Astrocyte (in vitro differentiated cells and primary cell): ENCODE results near the gene PHETA2. TPM values are rescaled to one million over a fixed set of nuclear protein-coding genes. Genes with fewer than 3 reads are reported as not detected.

Source experiments
- DNase-seq: peaks from one replicate; pipeline ENCODE4 v3.0.0-alpha.2; 2010; ENCODE audit warnings: low read depth
- FAIRE-seq: peaks from 2 replicates; lab custom pipeline; 2011; peaks lifted over from hg19 to GRCh38; lab: Jason Lieb, UNC
- H2AFZ ChIP-seq: 2 replicates; pipeline ENCODE4 v1.6.0; 2012; ENCODE audit warnings: low read depth, low read length, inconsistent platforms
- H3K27ac ChIP-seq: 2 replicates; pipeline ENCODE4 v1.5.1; 2011; ENCODE audit warnings: low read depth, low read length, inconsistent platforms
- H3K27me3 ChIP-seq: 2 replicates; pipeline ENCODE4 v1.6.0; 2011; ENCODE audit warnings: low read length, inconsistent platforms; ENCODE audit not compliant: insufficient read depth
- H3K36me3 ChIP-seq: 2 replicates; pipeline ENCODE4 v1.5.1; 2011; ENCODE audit warnings: low read length, inconsistent platforms; ENCODE audit not compliant: insufficient read depth
- H3K4me1 ChIP-seq: 2 replicates; pipeline ENCODE4 v1.5.1; 2011; ENCODE audit warnings: low read length, inconsistent platforms; ENCODE audit not compliant: insufficient read depth
- H3K4me2 ChIP-seq: 2 replicates; pipeline ENCODE4 v1.6.0; 2012; ENCODE audit warnings: low read length, inconsistent platforms
- H3K4me3 ChIP-seq: 2 replicates; pipeline ENCODE4 v1.5.1; 2011; ENCODE audit warnings: low read depth, mild to moderate bottlenecking, low read length, inconsistent platforms; ENCODE audit not compliant: insufficient read depth
- H3K79me2 ChIP-seq: 2 replicates; pipeline ENCODE4 v1.6.0; 2012; ENCODE audit warnings: mild to moderate bottlenecking, low read length, inconsistent platforms; ENCODE audit not compliant: insufficient read depth
- H3K9ac ChIP-seq: 2 replicates; pipeline ENCODE4 v1.6.0; 2012; ENCODE audit warnings: mild to moderate bottlenecking, low read length, inconsistent platforms
- H3K9me3 ChIP-seq: 2 replicates; pipeline ENCODE4 v1.5.1; 2012; ENCODE audit warnings: low read depth, mild to moderate bottlenecking, low read length, inconsistent platforms; ENCODE audit not compliant: insufficient read depth
- H4K20me1 ChIP-seq: 2 replicates; pipeline ENCODE4 v1.6.0; 2012; ENCODE audit warnings: low read length, inconsistent platforms; ENCODE audit not compliant: insufficient read depth
- H3K27ac Mint-ChIP-seq: one replicate; pipeline ENCODE4 v1.8.0; 2021; ENCODE audit warnings: mild to moderate bottlenecking, mixed read lengths; ENCODE audit not compliant: unreplicated experiment
- H3K27me3 Mint-ChIP-seq: one replicate; pipeline ENCODE4 v1.8.0; 2021; ENCODE audit warnings: low read depth, mixed read lengths; ENCODE audit not compliant: unreplicated experiment
- H3K36me3 Mint-ChIP-seq: one replicate; pipeline ENCODE4 v1.8.0; 2021; ENCODE audit warnings: low read depth, mixed read lengths; ENCODE audit not compliant: unreplicated experiment
- H3K4me1 Mint-ChIP-seq: one replicate; pipeline ENCODE4 v1.8.0; 2021; ENCODE audit warnings: low read depth, mixed read lengths; ENCODE audit not compliant: unreplicated experiment
- H3K4me3 Mint-ChIP-seq: one replicate; pipeline ENCODE4 v1.8.0; 2021; ENCODE audit warnings: mild to moderate bottlenecking, moderate library complexity, mixed read lengths; ENCODE audit not compliant: unreplicated experiment
- H3K9me3 Mint-ChIP-seq: one replicate; pipeline ENCODE4 v1.8.0; 2021; ENCODE audit warnings: mild to moderate bottlenecking, mixed read lengths; ENCODE audit not compliant: unreplicated experiment
- EZH2 ChIP-seq: IDR thresholded peaks from 2 replicates; pipeline ENCODE4 v1.6.1; 2012; ENCODE audit warnings: mild to moderate bottlenecking, low read length, inconsistent platforms; ENCODE audit not compliant: insufficient read depth
- total RNA-seq: library from RNA; stranded (reverse); gene quantifications from 2 replicates; pipeline ENCODE4 v1.2.1, GENCODE V29; 2021
- TF ChIP-seq, protein P1 (sequence below): IDR thresholded peaks from 2 replicates; pipeline ENCODE4 v1.5.1; 2011; ENCODE audit warnings: low read depth, mild to moderate bottlenecking, inconsistent platforms, low read length, moderate library complexity; ENCODE audit not compliant: insufficient read depth

PHETA2 gene
- total RNA-seq, 1 donor from 2014 or later: 0.18 TPM

DNA sequence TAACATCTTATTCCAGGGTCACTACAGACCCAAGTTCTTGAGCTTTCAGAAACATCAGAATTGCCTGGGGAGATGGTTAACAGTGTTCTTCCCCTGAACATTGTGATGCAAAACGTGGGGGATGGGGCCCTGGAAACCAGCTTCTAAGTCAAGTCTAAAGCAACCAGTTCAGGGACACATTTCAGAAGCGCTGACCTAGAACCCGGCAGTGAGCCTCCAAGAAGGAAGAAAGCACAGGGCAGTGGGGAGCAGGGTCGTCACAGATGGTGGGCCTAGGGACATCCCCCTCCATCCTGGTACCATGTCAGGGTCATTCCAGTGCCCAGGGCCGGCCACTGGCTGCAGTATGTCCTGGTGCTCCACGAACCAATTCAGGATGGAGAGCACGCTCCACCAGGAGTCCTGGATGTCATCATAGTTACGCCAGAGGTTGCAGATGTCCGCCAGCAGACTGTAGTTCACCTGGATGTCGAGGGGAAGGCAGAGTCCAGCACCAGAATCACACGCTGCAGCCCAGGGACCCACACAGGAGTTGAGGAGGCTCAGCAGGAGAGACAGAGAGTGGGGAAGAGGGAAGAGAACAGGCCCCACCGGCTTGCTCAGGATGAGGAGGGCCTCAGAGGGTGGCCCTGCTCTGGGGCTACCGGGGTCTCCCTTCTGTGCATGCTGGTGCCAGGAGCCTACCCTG lies 8.5 kb upstream of the PHETA2 start:
- peaks cover 14% of the 10 kb centered on the region for H3K36me3 Mint-ChIP-seq
- H3K27ac Mint-ChIP-seq: no peak overlapping the region
- FAIRE-seq: no peak

DNA sequence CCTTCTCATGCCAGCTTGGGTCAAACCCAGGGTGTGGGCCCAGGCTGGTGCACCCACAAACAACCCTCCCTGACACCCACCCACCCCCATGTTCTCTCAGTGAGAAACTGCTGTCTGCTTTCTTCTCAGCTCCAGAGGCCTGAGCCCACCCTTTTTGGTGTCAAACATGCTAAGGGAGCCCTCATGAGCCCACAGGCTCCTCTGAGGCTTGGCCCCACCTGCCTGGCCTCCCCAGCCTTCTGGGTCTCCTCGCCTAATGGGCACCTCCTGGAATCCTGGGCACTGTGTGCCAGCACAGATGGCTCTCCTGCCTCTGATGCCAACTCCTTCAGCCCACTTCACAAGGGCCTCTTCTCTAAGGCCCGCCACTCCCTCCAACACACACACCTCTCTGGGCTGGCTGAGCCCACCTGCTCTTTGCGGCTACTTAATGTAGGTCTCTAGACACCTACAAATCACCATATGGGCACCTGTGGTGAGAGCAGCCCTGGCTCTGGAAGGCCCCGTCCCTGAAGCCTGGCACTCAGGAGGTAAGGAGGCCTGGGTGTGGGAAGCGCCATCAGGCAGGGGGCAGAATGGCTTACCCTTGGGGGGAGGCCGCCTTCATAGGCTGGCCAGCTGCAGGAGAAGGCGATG lies 7.8 kb upstream of the PHETA2 start:
- TF ChIP-seq, protein P1, sequence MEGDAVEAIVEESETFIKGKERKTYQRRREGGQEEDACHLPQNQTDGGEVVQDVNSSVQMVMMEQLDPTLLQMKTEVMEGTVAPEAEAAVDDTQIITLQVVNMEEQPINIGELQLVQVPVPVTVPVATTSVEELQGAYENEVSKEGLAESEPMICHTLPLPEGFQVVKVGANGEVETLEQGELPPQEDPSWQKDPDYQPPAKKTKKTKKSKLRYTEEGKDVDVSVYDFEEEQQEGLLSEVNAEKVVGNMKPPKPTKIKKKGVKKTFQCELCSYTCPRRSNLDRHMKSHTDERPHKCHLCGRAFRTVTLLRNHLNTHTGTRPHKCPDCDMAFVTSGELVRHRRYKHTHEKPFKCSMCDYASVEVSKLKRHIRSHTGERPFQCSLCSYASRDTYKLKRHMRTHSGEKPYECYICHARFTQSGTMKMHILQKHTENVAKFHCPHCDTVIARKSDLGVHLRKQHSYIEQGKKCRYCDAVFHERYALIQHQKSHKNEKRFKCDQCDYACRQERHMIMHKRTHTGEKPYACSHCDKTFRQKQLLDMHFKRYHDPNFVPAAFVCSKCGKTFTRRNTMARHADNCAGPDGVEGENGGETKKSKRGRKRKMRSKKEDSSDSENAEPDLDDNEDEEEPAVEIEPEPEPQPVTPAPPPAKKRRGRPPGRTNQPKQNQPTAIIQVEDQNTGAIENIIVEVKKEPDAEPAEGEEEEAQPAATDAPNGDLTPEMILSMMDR: no peak
- Histone ChIP-seq H3K4me3 (no peak overlapping the region), H3K9me3 (no peaks in the 10 kb centered on the region), H3K4me1 (peaks cover 12% of the 10 kb centered on the region), H3K79me2 (no peaks in the 10 kb centered on the region), H3K27me3 (no peaks in the 10 kb centered on the region), H3K4me2 (no peak overlapping the region), H3K36me3 (no peaks in the 10 kb centered on the region), H3K9ac (no peak overlapping the region), H4K20me1 (no peaks in the 10 kb centered on the region), H2AFZ (no peak overlapping the region), H3K27ac (no peak overlapping the region)
- FAIRE-seq (no peak), DNase-seq (no peak)
- Mint-ChIP-seq H3K4me1 (no peaks in the 10 kb centered on the region), H3K27ac (no peak overlapping the region), H3K9me3 (no peaks in the 10 kb centered on the region), H3K4me3 (no peak overlapping the region), H3K27me3 (no peaks in the 10 kb centered on the region), H3K36me3 (peaks cover 9% of the 10 kb centered on the region)

More for the DNA sequence above, 8.5 kb upstream of the PHETA2 start:
- no peak for DNase-seq
- Histone ChIP-seq H4K20me1 (no peaks in the 10 kb centered on the region), H3K4me1 (peaks cover 7% of the 10 kb centered on the region), H3K9me3 (no peaks in the 10 kb centered on the region), H3K79me2 (no peaks in the 10 kb centered on the region), H3K36me3 (peaks cover 2% of the 10 kb centered on the region), H3K27ac (no peak overlapping the region), H3K9ac (no peak overlapping the region), H3K4me2 (no peak overlapping the region), H3K4me3 (no peak overlapping the region), H2AFZ (no peak overlapping the region), H3K27me3 (no peaks in the 10 kb centered on the region)
- Mint-ChIP-seq H3K27me3 (no peaks in the 10 kb centered on the region), H3K4me1 (no peaks in the 10 kb centered on the region), H3K4me3 (no peak overlapping the region), H3K9me3 (no peaks in the 10 kb centered on the region)
- no peak for TF ChIP-seq EZH2
- TF ChIP-seq, protein P1: no peak

DNA sequence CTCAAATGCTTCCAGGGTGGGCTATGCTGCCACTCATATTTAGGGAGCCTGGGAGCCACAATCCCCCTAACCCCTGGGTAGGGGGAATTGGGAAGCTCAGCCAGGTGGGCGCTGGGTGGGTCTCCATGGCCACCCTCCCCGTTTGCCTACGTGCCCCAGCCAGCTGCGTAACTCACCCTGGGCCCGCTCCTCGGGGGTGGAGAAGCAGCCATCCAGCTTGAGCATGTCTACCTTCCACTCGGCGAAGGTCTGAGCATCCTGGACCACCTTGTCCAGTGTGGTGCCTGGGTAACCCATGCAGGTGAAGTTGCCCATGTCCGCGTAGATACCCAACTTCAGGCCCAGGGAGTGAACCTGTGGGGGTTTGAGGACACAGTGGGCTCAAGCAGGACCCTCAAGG lies 7.1 kb upstream of the PHETA2 start:
- Histone ChIP-seq H4K20me1 (no peaks in the 10 kb centered on the region), H3K27me3 (no peaks in the 10 kb centered on the region), H3K9me3 (no peaks in the 10 kb centered on the region), H3K79me2 (no peaks in the 10 kb centered on the region), H3K36me3 (no peaks in the 10 kb centered on the region), H3K4me1 (peaks cover 14% of the 10 kb centered on the region), H2AFZ (no peak overlapping the region), H3K27ac (no peak overlapping the region), H3K9ac (no peak overlapping the region), H3K4me2 (no peak overlapping the region), H3K4me3 (no peak overlapping the region)
- Mint-ChIP-seq H3K4me1 (no peaks in the 10 kb centered on the region), H3K4me3 (no peak overlapping the region), H3K27me3 (no peaks in the 10 kb centered on the region), H3K9me3 (no peaks in the 10 kb centered on the region), H3K27ac (no peak overlapping the region), H3K36me3 (peaks cover 11% of the 10 kb centered on the region)
- TF ChIP-seq, protein P1: no peak
- TF ChIP-seq EZH2: no peak
- FAIRE-seq (no peak), DNase-seq (no peak)
